Lung (tissue), 12 donors: ENCODE data around the gene ELFN1. TPM values are rescaled to one million over a fixed set of nuclear protein-coding genes. Genes with fewer than 3 reads are reported as not detected.

Experiments
- ATAC-seq: fragments of 200-7000 bp; cut with Tn5 transposase; one replicate; pipeline ENCODE4 v1.9.1; 2020; ENCODE audit warnings: moderate number of reproducible peaks; ENCODE audit not compliant: insufficient read depth, low FRiP score
- DNase-seq, 3 donors: peaks; one replicate each; pipeline ENCODE4 v3.0.0-alpha.2; 2013 to 2017
- H3K27ac ChIP-seq, 2 donors: one replicate each; pipeline ENCODE4 v1.5.1; 2013; ENCODE audit warnings: mild to moderate bottlenecking in 2 of 2, moderate library complexity in 2 of 2, control low read depth in 1 of 2, inconsistent platforms in 1 of 2, low read depth in 1 of 2, low read length in 1 of 2
- H3K27me3 ChIP-seq, 3 donors: one replicate each; pipeline ENCODE4 v1.5.1; 2013; ENCODE audit warnings: low read length in 2 of 3; ENCODE audit not compliant: control insufficient read depth in 3 of 3, insufficient read depth in 3 of 3
- H3K36me3 ChIP-seq, 4 donors: one replicate each; pipeline ENCODE4 v1.5.1; 2013; ENCODE audit warnings: low read length in 4 of 4, mild to moderate bottlenecking in 1 of 4, moderate library complexity in 1 of 4; ENCODE audit not compliant: control insufficient read depth in 4 of 4, insufficient read depth in 4 of 4
- H3K4me1 ChIP-seq, 5 donors: one replicate each; pipeline ENCODE4 v1.5.1; 2013; ENCODE audit warnings: low read length in 5 of 5, mild to moderate bottlenecking in 2 of 5, moderate library complexity in 1 of 5; ENCODE audit not compliant: control insufficient read depth in 5 of 5, insufficient read depth in 5 of 5
- H3K4me3 ChIP-seq: one replicate; pipeline ENCODE4 v1.5.1; 2013; ENCODE audit warnings: mild to moderate bottlenecking, control low read depth, moderate library complexity
- H3K9ac ChIP-seq, 2 donors: one replicate each; pipeline ENCODE4 v1.5.1; 2013; ENCODE audit warnings: low read length in 2 of 2, control low read depth in 1 of 2; ENCODE audit not compliant: insufficient read depth in 1 of 2
- H3K9me3 ChIP-seq, 4 donors: one replicate each; pipeline ENCODE4 v1.5.1; 2013; ENCODE audit warnings: low read length in 3 of 4, mild to moderate bottlenecking in 1 of 4, moderate library complexity in 1 of 4; ENCODE audit not compliant: control insufficient read depth in 4 of 4, insufficient read depth in 3 of 4
- CTCF ChIP-seq: IDR thresholded peaks from 2 replicates; pipeline ENCODE4 v1.5.1; 2012; ENCODE audit warnings: mild to moderate bottlenecking; ENCODE audit errors: control extremely low read depth, extremely low read depth
- WGBS, 2 donors: extraction: QIAGEN DNeasy Blood & Tissue Kit; methylation state at CpG; one replicate each; pipeline ENCODE4 v1.1.7; 2013; 5-methylcytosine and 5-hydroxymethylcytosine counted together
- polyA plus RNA-seq, 2 donors: library from polyadenylated mRNA; stranded (reverse); fragments of 200-250 nt; gene quantifications; one replicate each; pipeline ENCODE4 v1.2.1, GENCODE V29; 2013
- total RNA-seq, 2 donors: library from RNA; depleted of rRNA in 1 of 2; stranded (reverse); fragments of >200 nt in 1 of 2; gene quantifications; one replicate each; pipeline ENCODE4 v1.2.1, GENCODE V29; 2014 to 2021
- donor health status: control.
- donor health status: control.
- donor health status: Bipolar disorder and iron deficiency.
- donor health status: healthy.
- donor health status: DM: yes; HTN: yes; CAD: no.

ELFN1 gene
- total and polyA plus RNA-seq, 4 donors = 0.43 to 1.4 (median 1.0) TPM

GRCh38 chr7:1698951-1699350 lies 28.9 kb downstream of the ELFN1 start:
- Histone ChIP-seq H3K27ac (no peak overlapping the region), H3K9ac (no peak overlapping the region), H3K27me3 (peaks cover 0 to 15% (median 0%) of the 10 kb centered on the region in 3 donors), H3K4me1 (no peaks in the 10 kb centered on the region), H3K36me3 (no peaks in the 10 kb centered on the region), H3K9me3 (peaks cover 0 to 17% (median 0%) of the 10 kb centered on the region in 4 donors), H3K4me3 (no peak overlapping the region)
- TF ChIP-seq CTCF = no peak
- DNase-seq (no peak), ATAC-seq (no peak)
- WGBS, 2 donors = 93 to 96% methylated on average over 6 of the region's 6 CpGs

- Histone ChIP-seq H3K4me3 (no peak overlapping the region), H3K9ac (no peak overlapping the region), H3K4me1 (no peaks in the 10 kb centered on the region), H3K9me3 (peaks cover 0 to 14% (median 0%) of the 10 kb centered on the region in 4 donors), H3K36me3 (no peaks in the 10 kb centered on the region), H3K27ac (no peak overlapping the region), H3K27me3 (peaks cover 0 to 15% (median 0%) of the 10 kb centered on the region in 3 donors)
- no peak for TF ChIP-seq CTCF
- DNase-seq (peak in 1 of 3 donors; percentile 6), ATAC-seq (no peak)
- WGBS, 2 donors = 89 to 90% methylated on average over 11 of the region's 11 CpGs
These were observed 30.0 kb downstream of the ELFN1 start for GRCh38 chr7:1700086-1700485.

DNA sequence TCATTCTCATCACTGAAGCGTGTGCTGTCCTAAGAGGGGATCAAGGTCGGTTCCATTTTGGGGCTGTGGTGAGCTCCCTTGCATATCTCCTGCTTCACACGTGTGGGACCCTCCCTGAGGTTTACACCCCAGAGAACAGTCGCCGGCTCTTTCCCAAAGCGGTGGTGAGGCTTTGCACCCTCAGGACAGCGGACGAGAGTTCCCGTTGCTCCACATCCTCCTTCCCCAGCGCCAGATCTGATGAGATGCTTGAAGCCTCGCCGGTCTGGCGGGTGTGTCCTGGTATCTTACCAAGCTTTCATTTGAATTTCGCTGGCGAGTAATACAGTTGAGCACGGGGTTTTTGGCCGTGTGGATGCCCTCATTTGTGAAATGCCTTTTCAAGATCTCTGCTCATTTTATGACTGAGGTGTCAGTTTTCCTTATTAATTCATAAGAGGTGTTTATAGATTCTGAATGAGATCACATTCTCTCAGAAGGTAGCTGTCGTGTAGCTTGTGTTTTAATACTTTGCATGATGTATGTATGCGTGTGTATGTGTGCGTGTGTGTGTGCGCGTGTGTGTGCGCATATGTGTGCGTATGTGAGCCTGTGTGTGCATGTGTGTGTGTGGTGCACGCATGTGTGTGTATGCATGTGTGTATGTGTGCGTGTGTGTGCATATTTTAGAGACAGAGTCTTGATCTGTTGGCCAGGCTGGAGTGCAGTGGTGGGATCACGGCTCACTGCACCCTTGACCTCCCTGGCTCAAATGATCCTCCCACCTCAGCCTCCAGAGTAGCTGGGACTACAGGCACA lies 30.7 kb downstream of the ELFN1 start:
- 86 to 91% methylated on average over 27 of the region's 27 CpGs for WGBS, 2 donors

More for the DNA sequence above, 30.7 kb downstream of the ELFN1 start:
- ATAC-seq = no peak
- Histone ChIP-seq H3K9ac (no peak overlapping the region), H3K27me3 (peaks cover 0 to 15% (median 0%) of the 10 kb centered on the region in 3 donors), H3K36me3 (no peaks in the 10 kb centered on the region), H3K4me3 (no peak overlapping the region), H3K27ac (no peak overlapping the region), H3K4me1 (no peaks in the 10 kb centered on the region), H3K9me3 (peaks cover 0 to 13% (median 0%) of the 10 kb centered on the region in 4 donors)
- peak in 1 of 3 donors; percentile 2 for DNase-seq
- no peak for TF ChIP-seq CTCF
